Measurements from ENCODE around the gene PTGDR.

PTGDR gene

GRCh38 chr14:52266179-52266578, 1.3 kb upstream of the PTGDR start:
- DNase-seq = no peak

DNA sequence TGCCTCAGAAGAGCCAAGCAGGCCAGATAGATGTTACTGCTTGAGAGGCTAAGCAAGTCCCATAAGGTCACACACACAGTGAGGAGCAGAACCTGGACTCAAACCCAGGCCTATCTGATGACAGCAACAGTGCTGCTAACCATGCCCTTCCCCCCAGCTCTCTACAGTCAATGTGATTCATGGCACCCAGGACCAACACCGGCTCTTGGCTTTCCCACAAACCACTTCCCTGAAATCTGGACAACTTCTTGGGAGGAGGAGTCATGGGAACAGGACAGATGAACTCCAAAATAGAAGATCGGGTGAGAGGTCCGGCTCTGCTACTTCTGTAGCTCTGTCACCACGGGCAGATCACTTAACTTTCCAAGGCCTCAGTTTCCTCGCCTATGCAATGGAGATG, 716 bp upstream of the PTGDR start:
- no peak for DNase-seq

DNA sequence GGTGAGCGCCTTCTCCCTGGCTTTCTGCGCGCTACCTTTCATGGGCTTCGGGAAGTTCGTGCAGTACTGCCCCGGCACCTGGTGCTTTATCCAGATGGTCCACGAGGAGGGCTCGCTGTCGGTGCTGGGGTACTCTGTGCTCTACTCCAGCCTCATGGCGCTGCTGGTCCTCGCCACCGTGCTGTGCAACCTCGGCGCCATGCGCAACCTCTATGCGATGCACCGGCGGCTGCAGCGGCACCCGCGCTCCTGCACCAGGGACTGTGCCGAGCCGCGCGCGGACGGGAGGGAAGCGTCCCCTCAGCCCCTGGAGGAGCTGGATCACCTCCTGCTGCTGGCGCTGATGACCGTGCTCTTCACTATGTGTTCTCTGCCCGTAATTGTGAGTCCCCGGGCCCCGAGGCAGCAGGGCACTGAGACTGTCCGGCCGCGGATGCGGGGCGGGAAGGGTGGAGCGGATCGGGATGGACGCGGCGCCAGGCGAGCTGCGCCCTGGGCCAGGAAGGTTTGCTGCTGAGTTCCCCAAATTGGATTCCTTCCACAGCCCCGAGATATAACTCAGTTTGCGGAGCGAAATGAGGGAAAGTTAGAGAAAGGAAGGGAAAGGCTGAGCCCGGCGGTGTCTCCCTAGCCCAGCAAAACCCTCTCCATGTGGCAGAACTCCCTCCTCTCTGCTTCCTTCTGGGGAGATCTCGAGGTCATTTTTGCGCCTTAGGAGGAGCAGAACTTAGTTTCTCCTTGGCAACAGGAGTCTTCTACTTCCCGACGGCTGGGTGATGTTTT, 972 bp downstream of the PTGDR start:
- DNase-seq = no peak

DNA sequence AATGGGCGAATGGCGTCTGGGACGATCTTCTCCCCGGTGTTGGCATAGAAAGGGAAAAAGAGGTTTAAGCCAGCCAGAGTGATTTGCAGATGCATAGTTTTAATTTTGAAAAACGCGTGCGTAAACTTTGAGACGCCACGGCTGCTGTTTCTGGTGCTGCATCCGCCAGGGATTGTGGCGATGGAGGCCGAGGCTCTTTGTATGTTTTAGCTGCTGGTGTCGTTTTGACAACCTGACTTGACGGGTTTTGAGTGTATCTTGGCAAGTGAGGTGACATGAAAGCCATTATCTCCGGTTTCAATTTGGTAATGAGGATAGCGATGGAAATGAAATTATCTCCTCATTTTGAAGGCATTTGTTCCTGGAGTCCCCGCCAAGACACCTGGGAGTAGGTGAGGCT, 1.6 kb downstream of the PTGDR start:
- DNase-seq = no peak

DNA sequence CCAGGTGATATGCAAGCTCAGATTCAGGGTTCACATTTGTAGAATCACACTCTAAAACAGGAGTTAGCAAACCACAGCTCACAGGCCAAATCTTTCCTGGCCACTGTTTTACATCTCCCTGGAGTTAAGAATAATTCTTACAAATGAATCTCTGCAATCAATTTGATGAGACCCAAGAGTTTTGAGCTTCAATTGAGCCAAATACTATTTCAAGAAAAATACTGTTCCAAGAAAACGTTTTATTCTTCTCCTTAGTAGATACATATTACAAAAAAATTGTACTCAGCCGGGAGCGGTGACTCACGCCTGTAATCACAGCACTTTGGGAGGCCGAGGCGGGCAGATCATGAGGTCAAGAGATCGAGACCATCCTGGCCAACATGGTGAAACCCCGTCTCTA, 2.5 kb downstream of the PTGDR start:
- no peak for DNase-seq

DNA sequence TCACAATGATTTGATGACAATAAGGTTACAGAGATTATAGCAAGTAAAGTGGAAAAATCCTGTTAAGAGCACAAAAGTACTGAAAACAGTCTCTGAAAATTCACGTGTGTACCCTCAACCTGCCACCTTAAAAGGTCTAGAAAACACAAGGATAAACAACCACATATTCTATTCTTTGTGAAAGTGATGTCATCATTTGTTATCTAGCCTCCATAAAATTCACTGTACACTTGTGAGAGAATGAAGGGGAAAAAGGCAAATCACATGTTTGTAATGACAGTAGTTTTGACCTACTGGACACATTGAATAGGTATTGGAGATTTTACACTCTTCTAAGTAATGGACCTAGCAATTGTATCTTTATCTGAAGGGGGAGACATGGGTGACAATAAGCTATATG, 4.0 kb downstream of the PTGDR start:
- no peak for DNase-seq

- DNase-seq = peak; percentile 10
These were observed 4.9 kb downstream of the PTGDR start for GRCh38 chr14:52272375-52272774.

GRCh38 chr14:52275372-52275771, 7.9 kb downstream of the PTGDR start:
- no peak for DNase-seq

DNA sequence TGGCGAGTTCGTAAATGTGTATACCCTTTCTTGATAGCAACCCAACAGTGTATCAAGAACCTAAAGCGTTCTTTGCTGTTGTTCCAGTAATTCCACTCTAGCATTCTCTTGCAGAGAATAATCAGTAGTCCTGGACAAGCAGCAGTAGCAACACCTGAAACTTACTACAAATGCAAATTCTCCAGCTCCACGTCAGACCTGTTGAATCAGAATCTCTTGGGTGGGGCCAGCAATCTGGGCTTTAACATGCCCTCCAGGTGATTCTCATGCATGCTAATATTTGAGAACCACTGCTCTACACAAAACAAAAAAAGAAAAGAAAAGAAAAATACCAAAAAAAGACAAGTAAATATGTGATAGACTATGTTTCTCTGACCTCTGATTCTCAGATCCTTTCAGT, 10.1 kb downstream of the PTGDR start:
- no peak for DNase-seq

DNA sequence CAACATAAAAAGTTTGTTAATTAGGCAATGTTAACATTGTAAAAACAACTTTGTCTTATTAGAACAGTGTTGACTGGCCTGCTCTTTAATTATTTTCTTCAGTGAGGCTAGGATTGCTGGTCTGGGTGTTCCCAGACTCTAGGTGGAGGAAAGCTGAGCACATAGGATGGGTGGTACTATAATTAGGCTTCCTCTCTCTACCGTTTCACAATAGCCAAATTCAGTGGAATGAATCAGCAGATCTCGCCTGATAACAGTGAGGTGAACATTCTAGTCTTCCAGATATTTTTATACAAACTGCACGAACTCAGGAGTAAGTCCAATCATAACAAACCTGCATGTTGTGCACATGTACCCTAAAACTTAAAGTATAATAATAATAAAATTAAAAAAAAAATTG, 11.9 kb downstream of the PTGDR start:
- no peak for DNase-seq

DNA sequence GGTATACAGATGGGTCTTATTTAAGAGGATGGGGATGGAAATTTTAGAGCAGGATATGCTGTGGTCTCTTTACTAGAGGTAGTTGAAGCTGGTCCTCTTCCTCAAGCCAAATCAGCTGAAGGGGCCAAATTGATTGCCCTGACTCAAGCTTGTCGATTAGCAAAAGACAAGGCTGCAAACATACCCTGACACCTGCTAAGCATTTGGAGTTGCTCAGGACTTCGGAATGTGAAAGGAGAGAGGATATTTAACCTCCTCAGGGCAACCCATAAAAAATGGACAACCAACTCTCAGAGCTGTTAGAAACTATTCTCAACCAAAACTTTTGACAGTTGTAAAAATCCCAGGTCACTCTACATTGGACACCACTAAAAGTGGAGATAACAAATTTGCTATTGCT, 15.6 kb downstream of the PTGDR start:
- DNase-seq = no peak

- DNase-seq = no peak
These were observed 19.5 kb downstream of the PTGDR start for GRCh38 chr14:52286661-52287649.

DNA sequence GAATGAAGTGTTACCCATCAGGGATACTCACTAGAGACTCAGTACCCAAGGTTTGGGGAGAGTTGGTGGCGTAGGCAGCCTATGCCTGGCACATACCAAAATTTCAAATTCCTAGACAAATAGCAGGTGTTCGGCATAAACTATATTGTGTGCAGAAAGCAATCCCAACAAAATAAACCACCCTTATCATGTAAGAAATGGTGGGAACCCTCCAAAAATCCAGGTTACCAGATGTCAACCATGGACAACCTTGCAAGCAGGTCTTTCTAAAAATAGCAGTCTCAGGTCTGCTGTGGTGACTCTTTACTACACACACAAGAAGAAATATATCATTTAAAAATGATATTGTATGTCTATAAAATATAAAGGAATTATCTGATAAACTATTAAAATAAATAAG, 28.9 kb downstream of the PTGDR start:
- DNase-seq = no peak

GRCh38 chr14:52298795-52299194, 31.3 kb downstream of the PTGDR start:
- DNase-seq = no peak

DNA sequence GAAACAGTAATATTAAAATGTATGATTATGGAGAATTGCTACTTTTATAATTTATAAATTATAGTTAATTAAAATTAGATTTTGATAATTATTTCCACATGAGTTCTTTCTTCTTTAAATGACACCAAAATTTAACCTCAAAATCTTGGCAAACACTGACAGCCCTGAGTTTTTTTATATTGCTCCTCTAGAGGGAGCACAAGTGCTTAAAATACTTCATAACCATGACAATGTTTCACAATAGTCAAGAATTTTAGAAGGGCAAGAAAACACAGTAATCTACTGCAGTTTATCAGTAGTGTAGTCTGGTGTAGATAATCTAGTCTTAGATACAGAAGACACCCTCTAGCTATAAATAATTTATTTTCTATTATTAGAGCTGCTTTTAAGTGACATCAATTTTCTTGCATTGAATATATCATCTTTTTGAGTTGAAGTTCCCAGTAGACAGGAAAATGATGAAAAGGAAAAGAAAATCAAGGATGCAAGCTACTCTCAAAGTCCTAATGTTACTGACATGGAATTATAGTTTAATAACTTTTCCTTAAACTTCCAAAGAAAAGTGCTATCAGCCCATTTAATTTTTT, 32.3 kb downstream of the PTGDR start:
- peak; percentile 19 for DNase-seq

- no peak for DNase-seq
These were observed 35.7 kb downstream of the PTGDR start for GRCh38 chr14:52303236-52303635.

DNA sequence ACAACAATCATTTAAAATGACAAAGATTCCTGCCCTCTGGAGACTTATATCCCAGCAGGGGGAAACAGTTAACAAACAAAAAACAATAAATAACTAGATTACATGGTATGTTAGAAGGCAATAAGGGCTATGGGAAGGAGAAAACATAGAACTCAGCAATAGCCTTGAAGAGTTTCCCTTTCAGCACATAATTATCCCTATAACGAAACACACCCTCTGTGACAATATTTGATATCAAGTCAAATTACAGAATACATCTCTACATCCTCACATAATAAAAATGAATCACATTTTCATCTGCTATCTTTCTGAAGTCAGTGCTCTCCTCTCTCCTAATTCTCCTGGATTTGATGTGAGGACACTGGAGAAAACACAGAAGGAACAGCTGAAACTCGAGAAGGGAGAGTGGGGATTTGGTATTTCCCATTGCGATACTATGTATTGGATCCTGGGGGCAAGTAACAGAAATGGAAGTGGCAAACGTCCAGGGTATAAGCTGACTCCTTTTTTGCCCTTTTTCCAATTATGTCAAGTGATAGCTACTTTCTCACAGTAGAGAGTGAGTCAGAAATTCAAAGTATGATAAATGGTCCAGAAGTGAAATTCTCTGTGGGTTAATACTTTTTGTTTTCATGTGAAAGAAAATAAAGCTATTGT, 36.9 kb downstream of the PTGDR start:
- DNase-seq = no peak

DNA sequence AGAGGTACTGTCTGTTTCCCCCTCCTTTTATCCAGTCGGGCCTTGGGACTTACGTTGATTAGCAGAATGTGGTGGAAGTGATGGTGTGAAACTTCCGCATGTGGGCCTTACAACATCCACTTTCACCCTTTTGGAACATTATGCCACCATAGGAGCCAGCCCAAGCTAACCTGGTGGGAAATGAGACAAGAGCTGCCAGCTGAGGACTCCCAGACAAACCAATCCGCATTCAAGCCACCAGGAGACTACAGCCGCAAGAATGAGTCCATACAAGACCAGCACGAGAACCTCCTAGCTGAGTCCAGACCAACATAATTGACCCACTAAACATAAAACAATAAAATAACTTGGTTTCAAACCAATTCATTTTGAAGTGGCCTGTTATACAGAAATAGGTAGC, 37.5 kb downstream of the PTGDR start:
- no peak for DNase-seq

GRCh38 chr14:52307376-52307775, 39.9 kb downstream of the PTGDR start:
- no peak for DNase-seq

DNA sequence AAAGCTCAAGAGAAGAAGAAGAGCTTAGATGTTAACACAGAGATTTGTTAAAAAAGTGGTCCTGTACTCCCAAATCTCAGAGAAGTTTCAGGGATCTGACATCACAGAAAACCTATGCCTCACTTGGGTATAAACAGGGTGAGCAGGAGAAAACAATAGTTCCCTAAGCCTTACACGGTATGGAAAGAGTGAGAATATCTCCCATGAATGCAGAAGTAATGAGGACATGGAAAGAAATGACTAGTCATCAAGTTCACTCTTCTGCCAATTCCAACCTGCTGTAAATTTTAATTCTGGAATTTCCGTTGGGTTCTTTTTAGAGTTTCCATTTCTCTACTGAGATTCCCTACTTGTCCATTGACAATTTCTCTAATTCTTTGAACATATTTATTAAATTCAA, 40.4 kb downstream of the PTGDR start:
- DNase-seq = no peak

DNA sequence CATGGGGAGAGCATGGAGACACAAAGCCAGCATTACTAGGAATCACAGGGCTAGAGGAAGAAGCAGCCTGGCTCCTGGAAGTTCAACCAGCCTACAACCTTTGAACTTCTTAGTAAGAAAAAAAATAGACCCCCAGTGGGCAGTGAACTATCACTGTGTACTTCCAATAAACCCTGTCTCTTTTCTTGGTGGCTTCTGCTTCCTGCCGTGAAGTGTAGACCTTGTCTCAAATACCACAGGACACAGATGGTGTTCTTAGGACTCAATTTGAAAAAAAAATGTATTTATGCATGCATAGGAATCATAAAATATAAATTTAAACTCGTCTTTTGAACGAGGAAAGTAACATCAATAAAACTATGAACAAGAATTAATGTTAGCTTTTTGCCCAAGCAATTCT, 43.0 kb downstream of the PTGDR start:
- no peak for DNase-seq

DNA sequence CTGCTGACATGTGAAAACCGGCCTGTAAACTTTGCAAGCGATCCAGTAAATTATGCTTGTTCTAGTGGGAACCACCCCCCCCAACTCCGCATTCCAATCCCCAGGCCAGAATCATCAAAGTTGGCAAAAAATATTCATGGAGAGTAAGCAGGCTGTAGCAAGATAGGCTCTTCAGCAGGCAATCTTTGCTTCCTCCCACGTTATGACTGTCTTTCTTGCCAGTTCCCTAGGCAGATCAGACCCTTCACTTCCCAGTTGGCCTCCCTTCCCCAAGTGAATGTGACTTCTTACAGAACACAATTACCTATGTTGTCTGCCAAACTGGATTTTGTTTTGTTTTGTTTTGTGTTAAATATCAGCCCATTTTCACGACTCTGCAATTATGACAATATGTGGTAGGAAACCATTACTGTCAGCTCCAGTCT, 45.4 kb downstream of the PTGDR start:
- no peak for DNase-seq

DNA sequence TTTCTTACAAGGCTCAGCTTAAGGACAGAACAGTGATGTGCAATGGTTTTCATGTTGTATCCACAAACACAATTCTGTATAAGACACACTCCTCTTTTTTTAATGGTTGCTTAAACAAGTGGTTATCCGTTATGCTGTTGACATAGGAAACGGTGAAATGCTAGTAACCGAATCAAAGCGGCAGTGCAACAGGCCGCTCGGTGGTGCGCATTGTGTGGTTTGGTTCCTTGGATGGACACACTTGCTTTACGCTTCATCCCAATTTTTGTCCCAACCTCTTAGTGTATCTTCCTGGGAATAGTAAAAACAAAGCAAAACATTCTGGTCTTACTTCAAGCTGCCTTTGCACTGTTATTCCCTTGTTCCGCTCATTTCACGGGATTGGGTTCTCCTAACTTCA, 46.0 kb downstream of the PTGDR start:
- DNase-seq = no peak

Measured in COR-L47 (cell line).